Femur (tissue), 1 donor: ENCODE data around the gene XDH.

ENCODE experiments used
- DNase-seq: peaks from one replicate; pipeline ENCODE4 v3.0.0-alpha.2; 2017

Gene XDH

GRCh38 chr2:31363956-31364750 lies 50.4 kb downstream of the XDH start:
- no peak for DNase-seq

GRCh38 chr2:31362581-31362980 lies 52.0 kb downstream of the XDH start:
- DNase-seq: no peak

- DNase-seq: no peak
Measured at GRCh38 chr2:31359229-31359628, 55.3 kb downstream of the XDH start.

- no peak for DNase-seq
Measured at GRCh38 chr2:31354837-31355236, 59.7 kb downstream of the XDH start.

GRCh38 chr2:31353179-31353578 lies 61.4 kb downstream of the XDH start:
- DNase-seq: no peak

- DNase-seq: no peak
Measured at GRCh38 chr2:31349684-31350083, 64.9 kb downstream of the XDH start.

GRCh38 chr2:31349160-31349559 lies 65.4 kb downstream of the XDH start:
- DNase-seq: no peak

- DNase-seq: no peak
Measured at GRCh38 chr2:31348618-31349017, 65.9 kb downstream of the XDH start.

- DNase-seq: no peak
Measured at GRCh38 chr2:31347750-31348149, 66.8 kb downstream of the XDH start.

- no peak for DNase-seq
Measured at GRCh38 chr2:31347319-31347718, 67.2 kb downstream of the XDH start.

GRCh38 chr2:31344447-31344846 lies 70.1 kb downstream of the XDH start:
- no peak for DNase-seq

- DNase-seq: no peak
Measured at GRCh38 chr2:31341351-31341750, 73.2 kb downstream of the XDH start.

- DNase-seq: no peak
Measured at GRCh38 chr2:31339696-31340095, 74.8 kb downstream of the XDH start.

GRCh38 chr2:31337860-31338259 lies 76.7 kb downstream of the XDH start:
- DNase-seq: no peak

GRCh38 chr2:31337197-31337596 lies 77.3 kb downstream of the XDH start:
- DNase-seq: no peak

GRCh38 chr2:31335921-31336585 lies 78.5 kb downstream of the XDH start:
- DNase-seq: no peak

- DNase-seq: no peak
Measured at GRCh38 chr2:31334311-31335026, 80.1 kb downstream of the XDH start.

- DNase-seq: peak; percentile 81
Measured at GRCh38 chr2:31333527-31334183, 80.9 kb downstream of the XDH start.

GRCh38 chr2:31333046-31333445 lies 81.5 kb downstream of the XDH start:
- no peak for DNase-seq

- DNase-seq: no peak
Measured at GRCh38 chr2:31332521-31332920, 82.0 kb downstream of the XDH start.

- no peak for DNase-seq
Measured at GRCh38 chr2:31331156-31331555, 83.4 kb downstream of the XDH start.

- no peak for DNase-seq
Measured at GRCh38 chr2:31329081-31329625, 85.4 kb downstream of the XDH start.

GRCh38 chr2:31328026-31328425 lies 86.5 kb downstream of the XDH start:
- DNase-seq: no peak
